HG03280 (cell line): ENCODE measurements around the gene BCL6.
A peak's percentile ranks its signal among the peaks of the same experiment; 100 is the strongest.

ENCODE experiments used
- ATAC-seq: cut with Tn5 transposase; IDR thresholded peaks from one replicate; pipeline ENCODE4 v1.9.1; 2021; ENCODE audit warnings: mild to moderate bottlenecking, moderate library complexity; ENCODE audit not compliant: unreplicated experiment

The BCL6 gene

DNA sequence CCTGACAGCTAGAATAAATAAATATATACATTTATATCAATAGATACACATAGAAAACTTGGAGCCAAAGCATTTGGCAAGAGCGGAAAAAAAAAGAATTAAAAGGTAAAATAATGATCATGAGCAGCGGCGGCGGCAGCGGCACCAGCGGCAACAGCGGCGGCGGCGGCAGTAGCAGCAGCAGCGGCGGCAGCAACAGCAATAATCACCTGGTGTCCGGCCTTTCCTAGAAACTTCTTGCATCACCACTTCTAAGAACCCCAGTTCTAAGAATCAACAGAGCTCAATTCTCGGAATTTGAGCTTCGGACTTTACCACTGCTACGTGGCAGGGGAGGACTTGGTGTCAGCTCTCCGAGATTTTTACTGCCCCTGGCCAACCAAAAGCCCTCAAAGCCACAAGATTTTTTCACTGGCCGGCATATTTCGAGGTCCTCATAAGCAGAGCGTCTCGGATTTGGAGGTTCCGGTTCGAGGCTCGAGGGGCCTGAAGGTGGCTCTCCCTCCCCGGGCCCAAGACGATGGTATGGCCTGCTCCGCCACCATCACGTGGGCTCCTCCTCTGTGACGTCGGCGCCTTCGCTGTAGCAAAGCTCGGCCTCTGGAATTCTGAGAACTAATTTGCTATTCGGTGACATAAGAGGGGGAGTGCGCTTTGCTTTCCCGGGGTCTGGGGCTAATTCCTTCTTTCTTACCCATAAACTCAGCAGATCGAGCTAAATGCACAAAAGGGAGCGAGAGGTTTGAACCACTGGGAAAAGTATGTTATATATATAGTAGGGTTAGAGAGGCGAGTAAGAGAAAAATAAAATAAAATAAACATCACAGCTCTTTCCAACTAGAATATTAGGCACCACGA lies at the start of gene BCL6:
Gene BCL6, minus strand, starts transcription at position 268 of the 858 bp plus-strand sequence. CDS start 11,775 bp downstream, outside the sequence.
- ATAC-seq: peak; percentile 73

DNA sequence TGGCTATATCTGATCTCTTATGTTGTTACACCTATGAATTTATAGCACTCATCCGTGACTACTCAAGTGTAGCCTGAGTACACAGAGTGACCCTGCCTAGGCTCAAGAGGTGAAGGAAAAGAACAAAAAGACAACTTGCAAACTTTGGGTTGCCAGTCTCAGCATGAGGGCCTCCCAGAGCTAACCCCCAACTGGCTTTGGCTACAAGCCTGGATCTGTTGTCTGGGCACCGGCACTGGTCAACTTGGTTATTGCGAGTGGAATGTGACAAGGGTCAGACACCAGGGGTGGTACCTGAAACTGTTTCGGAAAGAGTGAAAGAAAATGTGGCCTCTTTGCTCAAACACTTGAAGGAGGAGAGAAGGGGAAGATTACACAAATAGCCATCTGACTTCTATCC lies 49.5 kb upstream of the BCL6 start:
- no peak for ATAC-seq

DNA sequence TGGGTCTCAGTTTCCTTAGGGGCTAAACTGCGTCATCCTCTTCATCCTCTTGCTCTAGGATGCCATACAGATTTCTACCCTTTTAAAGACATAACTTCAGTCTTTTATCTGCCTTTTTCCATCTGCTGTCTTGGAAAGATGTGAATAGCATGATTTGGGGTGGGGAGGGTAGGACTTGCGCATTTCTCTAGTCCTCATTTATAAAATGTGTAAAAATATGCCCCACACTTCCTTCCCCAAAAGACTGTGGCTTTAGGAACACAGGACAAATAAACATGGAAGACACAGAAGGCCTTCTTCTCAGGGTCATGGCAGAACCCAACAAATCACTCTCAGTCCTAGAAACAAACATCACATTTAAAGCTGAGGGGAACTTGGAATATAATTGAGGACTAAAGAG lies 48.4 kb upstream of the BCL6 start:
- no peak for ATAC-seq

DNA sequence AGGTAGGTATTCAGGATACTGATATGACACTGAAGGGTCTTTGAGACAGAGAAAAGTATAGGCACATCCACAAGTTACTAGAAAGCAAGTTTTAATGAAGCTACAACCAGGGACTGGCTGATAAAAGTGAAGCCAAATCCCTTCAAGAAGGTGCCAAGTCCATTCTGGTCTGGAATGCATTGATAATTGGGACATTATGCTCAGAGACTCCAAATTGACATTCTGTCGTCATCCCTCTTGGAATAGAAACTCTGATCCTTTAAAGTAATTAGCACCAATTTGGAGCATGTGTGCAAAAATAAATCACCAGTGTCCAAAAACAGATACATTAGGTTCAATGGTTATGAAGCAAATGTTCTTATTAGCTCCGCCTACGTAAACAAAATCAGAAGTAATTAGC lies 47.3 kb upstream of the BCL6 start:
- ATAC-seq: no peak

DNA sequence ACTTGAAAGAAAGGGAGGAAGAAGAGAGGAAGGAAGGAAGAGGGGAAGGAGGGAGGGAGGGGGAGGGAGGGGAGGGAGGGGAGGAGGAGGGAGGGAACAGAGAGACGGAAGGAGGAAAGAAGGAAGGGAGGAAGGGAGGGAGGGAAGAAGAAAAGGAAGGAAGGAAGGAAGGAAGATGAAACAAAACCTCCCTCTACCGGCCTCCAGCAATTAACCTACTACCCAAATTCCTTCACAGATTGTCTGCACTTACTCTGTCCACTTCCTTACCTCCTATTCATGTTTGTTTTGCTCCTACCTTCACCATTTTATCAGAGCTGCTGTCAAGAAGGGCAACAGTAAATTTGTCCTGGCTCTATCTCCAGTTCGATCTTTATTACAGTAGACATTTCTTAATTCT lies 44.6 kb upstream of the BCL6 start:
- ATAC-seq: no peak

DNA sequence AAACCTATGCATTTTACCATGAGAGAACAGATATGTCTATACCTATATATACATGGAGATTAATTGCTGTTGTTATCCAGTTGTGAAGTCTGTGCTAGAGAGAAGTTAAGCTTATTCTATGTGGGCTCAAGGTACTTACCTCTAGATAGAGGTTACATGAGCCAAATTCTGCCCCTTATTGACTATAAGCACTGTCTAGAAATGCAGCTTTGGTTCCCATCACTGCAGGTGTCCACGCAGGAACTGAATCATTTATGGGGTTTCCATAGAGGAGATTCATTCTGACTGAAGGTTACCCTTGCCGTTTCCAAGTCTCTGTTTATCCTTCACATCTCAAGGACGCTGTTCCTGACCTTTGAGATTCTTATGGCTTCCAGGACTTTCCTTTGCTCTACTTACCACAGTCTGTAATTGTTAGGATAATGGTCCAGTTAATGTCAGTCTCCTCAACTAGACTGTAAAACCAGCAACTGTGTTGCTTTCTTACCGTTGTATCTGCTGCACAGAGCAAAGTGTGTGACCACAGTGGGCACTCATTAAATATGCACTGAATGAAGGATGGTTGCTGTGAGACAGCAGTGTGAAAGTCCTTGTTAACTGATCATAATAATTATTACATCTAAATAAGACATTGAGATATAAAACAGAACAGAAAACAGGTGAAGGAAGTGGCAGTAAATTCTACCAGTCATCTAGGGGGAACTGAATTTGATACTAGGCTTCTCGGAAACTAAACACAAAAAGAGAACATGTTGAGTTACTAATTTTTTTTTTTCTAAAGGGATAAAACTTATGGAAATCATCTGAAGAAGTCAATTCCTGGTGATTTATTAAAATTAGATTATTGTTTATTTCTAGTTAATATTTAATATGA lies 44.0 kb upstream of the BCL6 start:
- no peak for ATAC-seq

DNA sequence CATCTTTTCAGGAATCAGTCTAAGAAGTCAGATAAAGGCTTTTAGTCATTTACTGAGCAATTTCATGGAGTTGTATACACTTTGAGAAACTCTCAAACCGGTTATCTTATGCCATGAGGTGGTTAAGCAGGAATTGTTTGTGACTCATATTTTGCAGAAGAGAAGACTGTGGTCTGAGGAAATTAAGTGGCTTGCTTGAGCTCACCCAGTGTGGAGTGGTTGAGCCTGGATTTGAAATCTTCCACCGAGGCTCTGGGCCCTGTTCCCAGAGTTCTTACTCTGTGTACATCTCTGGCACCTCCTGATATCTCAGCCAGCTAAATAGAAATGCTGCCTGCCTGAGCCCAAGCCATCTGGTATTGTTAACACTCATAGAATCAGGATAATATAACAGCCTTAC lies 37.8 kb upstream of the BCL6 start:
- ATAC-seq: no peak

DNA sequence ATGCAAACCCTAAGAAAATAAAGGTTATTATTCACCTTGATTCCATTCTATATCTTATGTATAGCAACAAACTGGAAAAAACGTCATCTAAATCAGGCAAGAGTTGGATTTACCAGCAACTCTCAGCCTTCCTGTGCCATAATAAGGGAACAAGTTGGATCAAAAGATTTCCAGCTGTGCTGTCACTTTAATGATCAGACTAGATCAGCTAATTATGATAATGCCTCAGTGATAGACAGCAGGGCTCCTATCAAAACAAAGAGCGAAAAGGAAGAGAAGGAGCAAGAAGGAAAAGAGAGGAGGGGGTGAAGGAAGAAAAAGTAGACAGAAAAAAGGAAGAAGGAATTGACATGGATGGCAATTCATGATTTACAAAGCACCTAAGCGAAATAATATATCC lies 36.7 kb upstream of the BCL6 start:
- no peak for ATAC-seq

DNA sequence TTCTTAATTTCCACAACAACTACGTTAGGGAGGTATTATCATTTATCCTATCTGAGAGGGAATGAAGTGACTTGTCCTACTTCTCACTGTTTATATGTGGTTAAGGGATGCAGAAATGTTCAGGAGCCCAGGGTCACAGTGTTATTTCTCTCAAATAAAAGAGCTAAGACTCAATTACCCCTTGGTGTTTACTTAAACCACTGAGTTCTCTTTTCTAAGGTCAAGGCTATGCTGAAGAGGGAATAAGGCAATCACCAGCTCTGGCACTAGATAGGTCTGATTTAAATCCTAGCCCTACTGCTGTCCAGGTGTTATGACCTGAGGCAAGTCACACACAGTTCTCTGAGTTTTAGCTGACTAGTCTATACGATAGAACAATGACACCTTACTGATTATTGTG lies 35.7 kb upstream of the BCL6 start:
- ATAC-seq: no peak

DNA sequence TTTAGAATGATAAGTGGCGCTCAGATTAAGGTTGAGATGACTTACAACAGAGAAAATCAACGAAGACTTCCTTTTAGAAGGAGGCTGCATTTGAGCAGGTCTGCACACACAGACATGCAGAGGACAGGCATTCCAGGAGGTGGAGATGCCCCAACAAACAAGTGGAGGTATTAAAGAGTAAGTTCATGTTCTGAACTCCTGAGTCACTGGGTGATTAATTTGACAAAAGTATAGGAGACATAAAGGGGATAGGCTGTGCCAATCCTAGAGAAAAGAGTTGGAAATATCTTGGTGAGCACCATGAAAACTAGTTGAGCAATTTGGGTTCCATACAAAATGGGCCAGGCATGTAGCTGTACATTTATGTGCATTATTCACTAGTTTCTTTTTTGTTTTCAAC lies 33.5 kb upstream of the BCL6 start:
- ATAC-seq: no peak

DNA sequence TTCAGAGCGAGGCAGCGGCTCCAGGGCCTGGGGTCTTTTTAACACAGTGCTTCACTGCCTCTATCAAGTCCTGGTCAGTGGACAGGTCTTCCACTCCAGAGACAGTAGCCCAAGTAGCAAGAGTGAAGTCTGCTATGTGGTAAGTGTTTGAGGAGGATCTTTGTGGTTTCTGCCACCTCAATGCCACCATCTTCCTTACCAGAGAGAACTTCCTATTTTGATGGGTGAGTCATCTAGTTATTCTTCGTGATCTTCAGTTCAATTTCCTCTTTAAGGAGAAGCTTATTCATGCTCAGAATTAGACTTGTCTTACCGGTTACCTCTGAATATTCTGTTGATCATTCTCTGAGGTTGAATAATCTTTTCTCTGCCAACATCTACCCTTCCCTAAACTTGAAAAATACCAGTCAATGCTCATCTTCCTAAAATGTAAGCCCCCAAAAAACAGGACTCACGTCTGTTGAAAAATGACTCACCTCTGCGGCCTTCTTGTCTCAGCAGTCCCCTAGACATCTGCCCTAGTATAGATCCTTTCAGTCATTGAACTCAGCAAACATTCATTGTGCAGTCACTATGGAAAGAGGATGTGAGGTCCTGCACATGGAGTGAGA lies 32.2 kb upstream of the BCL6 start:
- no peak for ATAC-seq

DNA sequence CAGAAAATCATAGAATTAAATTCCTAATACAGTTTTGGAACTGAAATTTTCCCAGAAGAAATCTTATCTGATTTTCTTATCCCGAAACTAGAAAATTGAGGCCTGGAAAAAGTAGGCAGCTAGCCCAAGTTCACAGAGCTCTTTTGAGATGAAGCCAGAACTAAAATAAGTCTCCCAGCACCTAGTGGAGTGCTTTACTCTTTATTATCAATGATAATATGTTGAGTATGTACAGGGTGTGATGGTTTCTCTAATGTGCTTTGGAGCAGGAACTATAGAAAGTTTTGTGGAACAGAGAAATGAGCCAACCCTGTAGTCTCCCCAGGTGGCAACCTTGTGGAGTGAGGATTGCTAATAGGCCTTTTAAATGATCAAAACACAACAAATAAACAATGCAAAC lies 30.3 kb upstream of the BCL6 start:
- no peak for ATAC-seq

DNA sequence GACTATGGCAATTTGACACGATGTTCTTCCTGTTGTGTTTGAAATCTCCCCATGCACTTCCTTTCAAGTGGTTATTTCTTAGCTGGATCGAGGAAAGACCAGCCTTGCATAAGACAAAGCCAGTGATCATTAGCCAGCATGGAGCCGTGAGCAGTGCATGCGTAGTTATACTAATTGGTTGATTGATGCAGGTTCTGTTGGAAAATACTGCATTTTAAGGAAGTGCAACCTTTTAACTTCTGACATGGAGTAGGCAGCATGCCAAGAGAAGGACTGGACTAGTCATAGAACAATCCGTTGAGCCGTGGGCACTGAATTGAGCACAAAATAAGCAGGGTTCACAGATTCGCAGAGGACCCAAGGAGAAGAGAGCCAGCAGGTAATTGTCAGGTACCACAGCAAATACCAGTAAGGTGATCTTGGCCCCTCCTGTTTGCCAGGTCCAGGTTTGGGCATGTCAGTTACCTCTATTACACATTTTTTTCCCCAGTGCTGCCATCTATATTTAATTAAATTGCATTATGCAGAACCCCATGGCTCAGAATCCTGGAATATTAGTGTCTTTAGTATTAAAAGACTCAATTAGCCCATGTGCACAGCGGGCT lies 29.0 kb upstream of the BCL6 start:
- ATAC-seq: no peak

DNA sequence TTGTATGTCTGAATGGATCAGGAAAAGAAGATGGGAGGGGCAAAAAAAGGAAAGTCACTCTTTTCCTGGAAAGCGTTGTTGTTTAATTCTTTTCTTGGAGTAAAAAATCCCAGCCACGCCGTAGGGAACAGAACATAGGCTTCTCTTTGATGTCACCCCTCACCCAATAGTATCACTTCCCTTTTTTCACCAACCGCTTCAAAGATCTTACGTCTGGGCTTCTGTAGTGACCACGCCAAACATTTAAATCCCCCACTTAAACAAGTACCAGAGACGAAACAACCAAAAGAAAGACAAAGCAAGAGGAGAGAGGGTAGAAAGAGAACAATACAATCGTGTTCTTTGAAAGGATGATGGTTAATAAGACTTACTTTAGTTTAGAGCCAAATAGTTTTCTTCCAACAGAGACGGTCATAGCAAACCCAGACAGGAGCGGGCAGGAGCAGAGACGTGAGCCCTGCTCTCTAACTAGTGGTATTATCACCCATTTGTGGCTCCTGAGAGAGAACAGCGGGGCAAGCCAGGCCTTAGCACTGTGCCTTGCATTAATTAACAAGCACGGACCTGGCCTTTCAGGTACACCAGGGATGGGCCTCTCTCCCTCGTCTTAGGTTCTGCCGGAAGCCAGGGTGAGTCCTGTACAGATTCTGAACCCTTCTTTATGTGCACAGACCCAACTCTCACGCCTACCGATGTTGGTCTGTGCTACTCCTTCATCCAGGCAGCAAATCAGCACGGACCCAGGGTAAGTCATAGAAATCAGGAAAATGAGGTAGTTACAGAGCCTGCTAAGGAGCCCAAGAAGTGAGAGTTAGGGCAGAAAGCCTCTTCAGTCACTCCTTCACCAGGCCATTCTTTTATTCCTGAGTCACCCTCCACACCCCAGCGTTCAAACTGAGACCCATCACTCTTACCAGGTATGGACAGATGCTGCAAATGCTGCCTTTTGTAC lies 28.2 kb upstream of the BCL6 start:
- peak; percentile 70 for ATAC-seq

DNA sequence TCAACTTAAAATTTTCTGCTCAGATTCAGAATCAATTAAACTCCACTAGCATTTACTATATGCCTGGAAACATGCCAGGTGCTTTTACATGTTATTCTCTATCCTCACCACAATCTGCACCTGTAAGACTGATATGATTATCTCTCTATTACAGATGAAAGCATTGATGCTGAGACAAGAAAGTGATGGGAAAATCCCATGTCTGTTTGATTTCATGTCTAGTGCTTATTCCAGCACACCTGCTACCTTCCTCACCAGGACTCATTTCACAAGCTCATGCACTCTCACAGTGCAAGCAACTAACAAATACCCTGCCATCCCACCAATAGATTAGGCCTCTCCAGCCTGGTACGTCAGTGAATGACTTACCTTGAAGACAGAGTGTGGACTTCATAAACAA lies 25.0 kb upstream of the BCL6 start:
- ATAC-seq: peak; percentile 50

DNA sequence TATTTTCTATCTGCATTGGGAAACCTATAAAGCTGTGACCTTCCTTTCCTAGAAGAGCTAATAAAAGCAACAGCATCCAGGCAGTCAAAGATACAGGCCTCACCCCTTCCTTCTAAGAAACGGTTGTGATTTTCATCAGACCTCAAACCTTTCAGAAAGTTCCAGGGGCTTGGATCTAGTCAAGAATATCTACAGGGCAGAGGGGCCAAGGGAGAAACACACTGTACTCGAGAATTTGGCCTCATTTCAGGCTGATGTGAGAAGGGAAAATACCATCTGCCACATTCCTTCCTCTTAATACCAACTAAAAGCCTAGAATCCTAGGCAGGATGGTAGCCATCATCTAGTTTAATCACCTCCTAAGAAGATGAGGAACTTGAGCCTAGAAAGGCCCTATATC lies 24.5 kb upstream of the BCL6 start:
- ATAC-seq: no peak

DNA sequence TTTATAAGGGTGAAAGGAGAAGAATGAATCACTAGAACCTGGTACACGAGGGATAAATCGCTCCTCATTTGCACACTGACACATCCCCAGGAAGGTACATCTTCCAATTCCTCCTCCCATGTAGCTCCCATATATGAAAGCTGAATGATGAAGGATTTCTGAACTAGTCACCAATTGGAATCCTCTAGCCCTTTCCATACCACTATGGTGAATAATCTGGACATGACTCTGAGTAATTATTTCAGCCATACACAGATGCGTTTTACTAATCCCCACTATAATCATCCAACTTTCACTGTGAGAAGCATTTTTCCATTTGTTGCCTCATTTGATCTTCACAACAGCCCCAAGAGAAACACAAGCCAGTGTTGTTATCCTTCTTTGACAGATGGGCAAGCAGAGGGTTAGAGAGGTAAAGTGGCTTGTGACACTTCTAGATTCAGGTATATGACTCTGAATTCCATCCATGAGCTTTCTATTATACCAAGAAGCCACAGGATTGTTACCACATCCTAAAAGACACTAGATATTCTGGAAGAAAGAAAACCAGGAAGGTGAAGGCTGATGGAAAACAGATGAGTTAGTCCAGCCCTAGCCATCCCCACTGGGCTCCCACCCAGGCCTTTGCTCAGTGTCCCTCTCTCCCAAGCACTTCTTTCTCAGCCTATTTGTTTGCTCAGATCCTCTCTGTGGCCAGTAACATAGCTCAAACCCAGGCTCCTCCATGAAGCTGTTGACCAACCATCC lies 22.2 kb upstream of the BCL6 start:
- ATAC-seq: no peak

DNA sequence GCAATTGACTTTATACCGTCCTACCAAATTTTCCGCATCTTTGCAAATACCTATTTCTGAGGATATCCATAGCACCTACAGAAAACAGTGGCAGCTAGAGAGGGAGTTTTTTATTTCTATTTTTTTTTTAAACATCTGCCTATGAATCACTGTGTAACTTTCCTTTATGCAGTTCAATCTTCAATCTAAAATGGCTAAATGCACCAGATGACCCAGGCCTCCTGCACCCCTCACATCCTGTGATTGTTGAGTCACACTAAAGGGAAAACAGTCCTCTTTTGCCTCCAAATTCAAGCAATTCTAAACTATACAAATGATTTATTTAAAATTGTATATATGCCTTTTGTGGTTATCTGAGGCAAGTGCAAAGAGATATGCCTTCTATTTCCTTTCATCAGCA lies 20.1 kb upstream of the BCL6 start:
- ATAC-seq: no peak

DNA sequence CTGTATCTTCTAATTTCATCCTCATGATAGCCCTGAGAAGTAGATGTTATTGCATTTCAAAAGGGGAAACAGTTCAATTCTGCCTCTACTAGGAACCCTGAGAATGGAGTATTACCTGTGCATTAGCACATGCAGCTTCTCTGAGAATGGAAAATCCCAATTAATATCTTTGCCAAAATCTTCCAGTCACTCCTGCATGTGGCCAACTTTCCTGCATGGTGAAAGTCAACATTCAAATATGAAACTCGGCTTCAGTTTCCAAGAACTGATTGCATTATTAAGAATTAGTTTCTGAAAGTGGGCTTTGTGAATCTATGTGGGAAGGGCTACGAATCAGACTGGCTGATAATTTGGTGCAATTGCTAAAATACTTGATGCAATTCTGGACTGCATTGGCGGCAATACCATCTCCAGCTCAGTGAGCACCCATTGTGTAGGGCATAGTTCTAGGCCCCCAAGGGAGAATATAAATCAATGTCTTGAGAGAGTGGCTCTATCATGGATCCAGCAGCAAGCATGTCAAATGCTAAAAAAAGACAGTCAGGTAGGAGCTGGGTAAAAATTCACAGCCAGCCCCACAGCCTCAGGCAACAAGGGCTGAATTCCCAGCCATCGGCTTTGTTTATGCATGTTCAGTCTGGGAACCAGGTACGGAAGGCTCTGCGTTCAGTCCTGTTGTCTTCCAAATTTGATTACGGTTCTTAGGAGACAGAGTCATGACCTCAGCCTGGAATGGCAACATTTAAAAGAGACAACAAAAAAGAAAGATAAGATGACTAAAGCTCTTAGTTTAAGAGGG lies 18.8 kb upstream of the BCL6 start:
- ATAC-seq: no peak
